ENCODE results near the gene MAGI2.
"Not testable (repeated sequence)": the region's sequence is repeated elsewhere in the genome, so short reads cannot be mapped to it uniquely, and the experiment has no call there.

MAGI2 gene

GRCh38 chr7:79452495-79453265 lies 787 bp downstream of the MAGI2 start:
- DNase-seq (ENCODE audit: low read depth, low spot score), result no peak
- H3K4me3 ChIP-seq (ENCODE audit: low read length), result no peak overlapping the region

GRCh38 chr7:79452032-79452494 lies 1.4 kb downstream of the MAGI2 start:
- no peak for DNase-seq (ENCODE audit: low read depth, low spot score)
- no peak overlapping the region for H3K4me3 ChIP-seq (ENCODE audit: low read length)

- DNase-seq (ENCODE audit: low read depth, low spot score), result no peak
- no peak overlapping the region for H3K4me3 ChIP-seq (ENCODE audit: low read length)
Observed at GRCh38 chr7:79451580-79451979, 1.9 kb downstream of the MAGI2 start.

- H3K4me3 ChIP-seq (ENCODE audit: low read length); DNase-seq (ENCODE audit: low read depth, low spot score): not testable (repeated sequence)
Observed at GRCh38 chr7:79442766-79443165, 10.7 kb downstream of the MAGI2 start.

GRCh38 chr7:79436378-79436777 lies 17.1 kb downstream of the MAGI2 start:
- H3K4me3 ChIP-seq (ENCODE audit: low read length), result no peak overlapping the region
- DNase-seq (ENCODE audit: low read depth, low spot score), result no peak

GRCh38 chr7:79434867-79435266 lies 18.6 kb downstream of the MAGI2 start:
- no peak overlapping the region for H3K4me3 ChIP-seq (ENCODE audit: low read length)
- DNase-seq (ENCODE audit: low read depth, low spot score), result no peak

- H3K4me3 ChIP-seq (ENCODE audit: low read length), result no peak overlapping the region
- DNase-seq (ENCODE audit: low read depth, low spot score), result no peak
Observed at GRCh38 chr7:79434098-79434497, 19.4 kb downstream of the MAGI2 start.

- no peak overlapping the region for H3K4me3 ChIP-seq (ENCODE audit: low read length)
- no peak for DNase-seq (ENCODE audit: low read depth, low spot score)
Observed at GRCh38 chr7:79430391-79430790, 23.1 kb downstream of the MAGI2 start.

GRCh38 chr7:79425665-79426064 lies 27.8 kb downstream of the MAGI2 start:
- no peak overlapping the region for H3K4me3 ChIP-seq (ENCODE audit: low read length)
- no peak for DNase-seq (ENCODE audit: low read depth, low spot score)

GRCh38 chr7:79421751-79422150 lies 31.7 kb downstream of the MAGI2 start:
- no peak overlapping the region for H3K4me3 ChIP-seq (ENCODE audit: low read length)
- DNase-seq (ENCODE audit: low read depth, low spot score), result no peak

- no peak for DNase-seq (ENCODE audit: low read depth, low spot score)
- H3K4me3 ChIP-seq (ENCODE audit: low read length), result no peak overlapping the region
Observed at GRCh38 chr7:79420464-79420863, 33.0 kb downstream of the MAGI2 start.

GRCh38 chr7:79414910-79415309 lies 38.6 kb downstream of the MAGI2 start:
- DNase-seq (ENCODE audit: low read depth, low spot score), result no peak
- no peak overlapping the region for H3K4me3 ChIP-seq (ENCODE audit: low read length)

GRCh38 chr7:79412915-79413314 lies 40.6 kb downstream of the MAGI2 start:
- no peak overlapping the region for H3K4me3 ChIP-seq (ENCODE audit: low read length)
- no peak for DNase-seq (ENCODE audit: low read depth, low spot score)

- no peak overlapping the region for H3K4me3 ChIP-seq (ENCODE audit: low read length)
- no peak for DNase-seq (ENCODE audit: low read depth, low spot score)
Observed at GRCh38 chr7:79412438-79412837, 41.0 kb downstream of the MAGI2 start.

- no peak overlapping the region for H3K4me3 ChIP-seq (ENCODE audit: low read length)
- DNase-seq (ENCODE audit: low read depth, low spot score), result no peak
Observed at GRCh38 chr7:79410345-79410744, 43.1 kb downstream of the MAGI2 start.

GRCh38 chr7:79407351-79407750 lies 46.1 kb downstream of the MAGI2 start:
- no peak overlapping the region for H3K4me3 ChIP-seq (ENCODE audit: low read length)
- no peak for DNase-seq (ENCODE audit: low read depth, low spot score)

GRCh38 chr7:79406371-79406770 lies 47.1 kb downstream of the MAGI2 start:
- no peak overlapping the region for H3K4me3 ChIP-seq (ENCODE audit: low read length)
- DNase-seq (ENCODE audit: low read depth, low spot score), result no peak

- H3K4me3 ChIP-seq (ENCODE audit: low read length), result no peak overlapping the region
- no peak for DNase-seq (ENCODE audit: low read depth, low spot score)
Observed at GRCh38 chr7:79405368-79405767, 48.1 kb downstream of the MAGI2 start.

- DNase-seq (ENCODE audit: low read depth, low spot score), result no peak
- H3K4me3 ChIP-seq (ENCODE audit: low read length), result no peak overlapping the region
Observed at GRCh38 chr7:79403879-79404278, 49.6 kb downstream of the MAGI2 start.

- DNase-seq (ENCODE audit: low read depth, low spot score), result no peak
Observed at GRCh38 chr7:79403451-79403850, 50.0 kb downstream of the MAGI2 start.

GRCh38 chr7:79401254-79401653 lies 52.2 kb downstream of the MAGI2 start:
- DNase-seq (ENCODE audit: low read depth, low spot score), result no peak
- no peak overlapping the region for H3K4me3 ChIP-seq (ENCODE audit: low read length)

More at GRCh38 chr7:79403451-79403850, 50.0 kb downstream of the MAGI2 start:
- no peak overlapping the region for H3K4me3 ChIP-seq (ENCODE audit: low read length)

All from Jurkat, Clone E6-1 (cell line).